ENCODE results near the gene MYO18B.

Gene MYO18B

DNA sequence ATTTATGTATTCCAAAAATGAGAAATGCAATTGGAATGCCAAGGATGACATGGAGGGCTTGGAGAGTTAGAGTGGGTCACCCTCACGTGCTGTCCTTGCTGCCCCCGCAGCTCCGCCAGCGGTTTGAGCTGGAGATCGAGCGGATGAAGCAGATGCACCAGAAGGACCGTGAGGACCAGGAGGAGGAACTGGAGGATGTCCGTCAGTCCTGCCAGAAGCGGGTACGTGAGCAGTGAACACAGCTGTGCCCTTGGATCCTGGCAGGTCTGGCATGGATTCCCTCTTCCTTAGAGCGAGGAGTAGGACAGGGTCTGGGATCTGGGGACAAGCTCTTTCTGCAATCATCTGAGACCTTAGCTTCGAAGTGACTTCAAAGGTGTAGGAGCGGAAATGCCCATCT lies 166.2 kb downstream of the MYO18B start:
- no peak for DNase-seq (ENCODE audit: low read depth)

DNA sequence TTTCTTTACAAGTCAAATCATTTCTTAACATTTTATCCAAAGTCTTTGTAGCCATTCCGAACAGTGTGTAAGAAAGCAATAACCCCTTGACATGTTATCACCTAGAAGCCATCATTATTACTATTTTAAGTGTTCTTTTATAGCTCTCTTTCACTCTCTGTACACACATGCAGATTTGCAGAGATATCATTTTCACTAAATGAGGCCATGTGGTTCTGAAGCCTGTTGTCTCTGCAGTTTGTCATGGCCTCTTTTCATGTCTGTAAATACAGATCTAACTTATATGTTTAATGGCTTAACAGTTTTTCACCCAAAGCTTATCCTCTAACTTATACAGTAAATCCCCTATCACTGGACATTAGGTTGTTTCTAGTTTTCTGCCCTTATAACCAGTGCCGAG lies 166.8 kb downstream of the MYO18B start:
- no peak for DNase-seq (ENCODE audit: low read depth)

DNA sequence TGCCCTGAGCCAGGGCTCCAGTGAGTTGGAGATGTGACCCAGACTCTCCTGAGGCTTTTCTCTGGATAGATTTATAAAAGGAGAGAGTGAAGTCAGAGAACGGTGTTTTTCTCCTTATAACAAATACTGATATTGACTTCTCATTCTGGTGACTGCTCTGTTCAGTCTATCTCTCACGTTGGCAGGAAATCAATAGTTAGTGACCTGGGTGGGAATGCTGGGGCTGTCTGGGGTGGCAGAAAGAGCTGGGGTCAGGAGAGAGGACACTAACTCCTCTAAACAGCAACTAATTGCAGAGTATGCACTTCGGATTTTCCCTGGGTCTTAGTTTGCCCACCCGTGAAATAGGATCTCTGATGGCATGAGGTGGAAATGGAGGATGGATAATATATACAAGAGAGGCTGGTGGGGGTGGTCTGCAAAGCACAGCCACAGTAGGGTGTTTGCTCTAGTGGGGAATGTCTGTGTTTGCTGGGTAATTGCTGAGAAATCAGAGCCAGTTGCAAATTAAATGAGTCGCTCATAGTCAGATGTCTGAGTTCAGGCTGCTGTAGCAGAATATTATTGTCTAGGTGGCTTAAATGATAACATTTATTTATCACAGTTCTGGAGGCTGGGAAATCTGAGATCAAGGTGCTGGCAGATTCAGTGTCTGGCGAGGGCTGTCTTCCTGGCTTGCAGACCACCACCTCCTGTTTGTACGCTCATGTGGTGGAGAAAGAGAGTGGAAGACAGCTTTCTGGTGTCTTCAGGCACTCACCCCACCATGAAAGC lies 167.8 kb downstream of the MYO18B start:
- DNase-seq (ENCODE audit: low read depth): no peak

DNA sequence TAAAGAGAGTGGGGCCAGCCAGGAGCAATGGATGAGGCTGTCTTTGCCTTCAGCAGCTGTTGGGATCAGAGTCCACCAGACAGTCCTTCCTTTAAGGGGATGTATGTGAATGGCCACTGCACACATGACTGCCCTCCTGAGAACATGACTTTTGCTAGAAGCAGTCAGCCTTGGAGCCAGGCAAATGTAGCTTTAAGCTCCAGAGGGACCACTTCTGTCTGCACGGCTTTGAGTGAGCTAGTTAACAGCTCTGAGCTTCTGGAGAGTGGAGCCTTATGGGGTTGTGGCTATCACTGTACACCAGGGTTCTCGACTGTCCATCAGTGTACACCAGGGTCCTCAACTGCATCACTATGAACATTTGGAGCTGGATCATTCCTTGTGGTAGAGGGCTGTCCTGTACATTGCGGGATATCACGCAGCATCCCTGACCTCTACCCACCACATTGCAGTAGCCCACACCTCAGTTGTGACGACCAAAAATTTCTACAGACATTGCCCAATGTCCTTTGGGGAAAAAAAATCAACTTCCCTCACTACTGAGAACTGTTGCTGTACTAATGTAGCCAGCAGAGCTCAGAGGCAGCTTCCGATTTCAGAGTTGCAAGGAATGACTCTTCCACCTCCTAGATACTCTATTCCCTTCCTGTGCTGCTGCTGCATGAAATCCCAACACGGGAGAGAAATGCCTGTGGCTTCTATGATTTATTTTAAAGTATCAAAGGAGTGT lies 169.4 kb downstream of the MYO18B start:
- no peak for DNase-seq (ENCODE audit: low read depth)

DNA sequence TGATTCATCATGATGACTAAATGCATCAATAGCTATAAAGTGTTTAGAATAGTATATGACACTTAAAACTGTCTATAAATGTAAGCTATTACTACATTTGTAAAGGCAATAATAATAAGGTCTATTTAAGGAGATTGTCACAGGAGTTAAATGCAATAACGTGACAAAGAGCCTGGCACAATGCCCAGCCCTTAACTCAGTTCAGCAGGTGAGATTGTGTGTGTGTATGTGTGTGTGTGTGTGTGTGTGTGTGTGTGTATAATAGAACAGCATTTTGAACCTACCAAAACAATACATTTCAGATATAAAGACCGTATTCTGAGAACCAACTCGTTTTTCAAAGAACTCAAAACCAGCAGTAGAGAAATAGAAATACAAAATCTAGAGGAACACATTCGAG lies 177.5 kb downstream of the MYO18B start:
- DNase-seq (ENCODE audit: low read depth): no peak

DNA sequence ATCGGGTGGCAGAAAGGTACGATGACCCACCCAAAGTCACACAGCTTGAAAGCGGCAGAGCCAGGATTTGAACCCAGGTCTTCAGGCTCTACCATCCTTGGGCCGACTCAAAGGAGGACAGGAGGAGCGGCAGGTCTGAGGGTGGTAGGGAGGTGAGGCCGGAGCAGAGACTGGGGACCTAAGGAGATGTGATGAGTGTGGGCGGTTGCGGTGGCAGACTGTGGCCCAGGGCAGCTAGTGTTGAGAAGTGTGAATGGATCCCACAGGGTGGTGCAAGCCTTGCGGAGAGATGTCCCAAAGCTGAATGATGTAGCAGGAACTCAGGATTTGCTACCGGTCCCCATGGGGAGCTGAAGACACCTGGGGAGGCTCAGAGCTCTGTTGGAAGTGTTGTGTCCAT lies 180.2 kb downstream of the MYO18B start:
- DNase-seq (ENCODE audit: low read depth): no peak

DNA sequence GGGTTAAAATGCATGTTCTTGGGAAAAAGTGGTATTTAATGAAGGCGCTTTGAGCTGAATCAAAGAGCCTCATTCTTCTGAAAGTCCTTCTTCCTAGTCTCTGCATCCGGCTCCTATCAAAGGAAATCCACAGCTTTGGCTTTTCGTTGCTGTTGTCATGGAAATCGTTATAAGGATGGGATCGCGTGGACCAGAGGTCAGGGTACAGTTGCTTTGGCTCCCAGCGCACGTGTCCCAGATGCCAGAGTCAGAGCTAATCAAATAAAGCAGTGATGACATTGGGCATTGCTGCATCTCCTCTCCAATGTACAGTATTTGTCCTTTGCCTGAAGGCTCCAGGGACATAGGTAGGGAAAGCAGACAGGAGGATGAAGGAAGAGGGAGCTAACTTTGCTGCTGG lies 181.9 kb downstream of the MYO18B start:
- no peak for DNase-seq (ENCODE audit: low read depth)

DNA sequence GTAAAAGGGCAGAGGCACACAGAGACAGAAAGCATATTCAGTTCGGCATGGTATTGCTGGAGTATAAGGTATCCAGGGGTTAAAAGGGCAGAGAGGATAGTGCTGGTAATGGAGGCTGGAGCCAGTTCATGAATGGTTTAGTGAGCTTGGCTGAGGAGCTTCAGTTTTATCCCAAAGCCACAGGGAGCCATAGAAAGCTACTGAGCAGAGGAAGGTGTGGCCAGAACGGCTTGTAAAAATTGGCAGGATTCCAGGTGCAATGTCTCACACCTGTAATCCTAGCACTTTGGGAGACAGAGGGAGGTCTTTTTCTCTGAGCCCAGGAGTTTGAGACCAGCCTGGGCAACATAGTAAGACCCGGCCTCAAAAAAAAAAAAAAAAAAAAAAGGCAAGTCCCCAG lies 186.1 kb downstream of the MYO18B start:
- DNase-seq (ENCODE audit: low read depth): no peak

DNA sequence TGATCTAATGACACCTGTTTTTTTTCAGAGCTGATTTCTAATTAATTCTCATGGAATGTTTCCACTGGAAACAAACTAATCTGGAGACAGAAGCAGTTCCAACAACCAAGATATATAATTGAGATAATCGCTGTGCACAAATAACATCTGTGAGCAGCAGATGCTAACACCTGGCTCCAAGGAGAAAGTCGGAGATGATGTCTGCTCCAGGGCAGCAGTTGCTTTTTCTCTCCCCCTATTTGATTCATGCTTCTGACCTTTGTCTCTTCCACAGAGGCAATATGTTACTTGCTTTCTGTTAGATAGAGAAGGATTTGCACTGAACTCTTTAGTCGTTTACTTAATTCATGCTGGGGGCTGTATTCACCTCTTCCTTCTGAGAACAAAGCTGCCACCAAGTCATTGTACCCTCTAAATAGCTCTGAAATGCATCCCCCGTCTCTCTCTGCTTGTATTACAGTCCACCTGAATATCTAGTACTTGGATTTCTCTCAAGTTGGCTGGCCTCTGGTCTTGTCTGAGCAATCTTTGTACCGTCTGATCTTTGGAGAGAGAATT lies 187.4 kb downstream of the MYO18B start:
- no peak for DNase-seq (ENCODE audit: low read depth)

DNA sequence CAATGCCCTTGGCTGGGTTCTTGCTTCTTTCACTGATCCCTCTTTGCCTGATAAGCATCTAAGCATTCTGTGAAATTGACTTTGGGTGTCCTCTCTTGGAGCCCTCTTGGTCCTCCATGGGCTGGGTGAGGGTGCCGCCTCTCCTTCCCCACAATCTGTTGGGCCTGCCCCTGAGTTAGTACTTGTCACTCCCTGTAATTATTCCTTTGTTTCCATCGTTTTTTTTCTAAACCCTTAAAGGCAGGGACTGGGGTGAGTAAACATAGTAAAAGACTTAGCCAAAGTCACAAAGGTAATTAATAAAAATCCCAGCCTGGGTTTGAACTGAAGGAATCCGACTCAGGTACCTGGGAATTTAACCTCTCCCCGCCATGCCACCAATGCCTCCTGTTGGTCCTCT lies 188.1 kb downstream of the MYO18B start:
- no peak for DNase-seq (ENCODE audit: low read depth)

DNA sequence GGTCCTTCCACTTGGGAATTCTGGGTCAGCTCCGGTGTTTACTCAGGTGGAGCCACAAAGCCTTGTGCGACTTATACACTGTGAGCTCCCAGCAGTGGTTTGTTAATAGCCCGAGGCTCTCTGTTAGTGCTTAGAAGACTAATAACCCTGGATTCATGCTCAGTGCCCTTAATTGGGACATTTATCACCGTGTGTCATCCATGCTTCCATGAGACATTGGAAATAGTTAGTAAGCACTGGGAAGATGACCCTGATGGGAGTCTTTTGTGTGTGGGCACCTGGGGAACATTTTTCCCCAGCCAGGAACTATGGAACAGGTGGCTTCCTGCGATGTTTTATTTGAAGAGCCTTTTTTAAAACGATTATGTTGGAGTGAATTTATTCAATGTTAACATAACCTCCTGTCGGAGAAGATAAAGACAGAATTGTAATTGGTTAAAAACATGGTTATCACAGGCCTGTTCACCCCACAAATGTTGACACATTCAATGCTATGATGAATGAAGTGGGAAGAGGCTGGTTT lies 188.9 kb downstream of the MYO18B start:
- DNase-seq (ENCODE audit: low read depth): no peak

DNA sequence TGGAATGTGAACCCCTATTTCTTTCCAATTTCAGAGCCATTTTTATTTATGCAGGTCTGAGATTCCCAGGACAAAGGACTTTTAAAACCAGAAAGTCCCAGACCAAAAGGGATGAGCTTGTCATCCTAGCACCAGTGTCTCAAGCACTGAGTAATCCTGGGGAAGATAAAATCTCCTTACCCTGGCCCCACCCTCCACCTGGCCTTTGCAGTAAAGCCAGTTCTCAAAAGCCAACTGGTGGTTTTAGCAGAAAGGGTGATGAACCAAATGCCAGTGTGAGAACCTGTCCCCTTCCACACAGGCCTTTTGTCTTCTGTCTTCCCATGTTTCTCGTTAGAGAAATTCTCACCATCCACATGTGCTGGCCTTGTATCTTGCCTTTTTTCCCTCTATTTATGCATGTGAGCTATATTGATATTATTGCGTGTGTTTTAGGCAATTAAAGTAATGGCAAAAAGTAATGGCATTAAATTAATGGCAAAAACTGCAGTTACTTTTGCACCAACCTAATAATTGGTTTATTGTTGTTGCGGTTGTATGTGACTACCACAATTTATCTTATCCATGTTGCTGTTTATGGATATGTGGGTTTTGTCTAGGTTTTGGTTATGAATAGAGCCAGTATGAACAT lies 191.3 kb downstream of the MYO18B start:
- no peak for DNase-seq (ENCODE audit: low read depth)

DNA sequence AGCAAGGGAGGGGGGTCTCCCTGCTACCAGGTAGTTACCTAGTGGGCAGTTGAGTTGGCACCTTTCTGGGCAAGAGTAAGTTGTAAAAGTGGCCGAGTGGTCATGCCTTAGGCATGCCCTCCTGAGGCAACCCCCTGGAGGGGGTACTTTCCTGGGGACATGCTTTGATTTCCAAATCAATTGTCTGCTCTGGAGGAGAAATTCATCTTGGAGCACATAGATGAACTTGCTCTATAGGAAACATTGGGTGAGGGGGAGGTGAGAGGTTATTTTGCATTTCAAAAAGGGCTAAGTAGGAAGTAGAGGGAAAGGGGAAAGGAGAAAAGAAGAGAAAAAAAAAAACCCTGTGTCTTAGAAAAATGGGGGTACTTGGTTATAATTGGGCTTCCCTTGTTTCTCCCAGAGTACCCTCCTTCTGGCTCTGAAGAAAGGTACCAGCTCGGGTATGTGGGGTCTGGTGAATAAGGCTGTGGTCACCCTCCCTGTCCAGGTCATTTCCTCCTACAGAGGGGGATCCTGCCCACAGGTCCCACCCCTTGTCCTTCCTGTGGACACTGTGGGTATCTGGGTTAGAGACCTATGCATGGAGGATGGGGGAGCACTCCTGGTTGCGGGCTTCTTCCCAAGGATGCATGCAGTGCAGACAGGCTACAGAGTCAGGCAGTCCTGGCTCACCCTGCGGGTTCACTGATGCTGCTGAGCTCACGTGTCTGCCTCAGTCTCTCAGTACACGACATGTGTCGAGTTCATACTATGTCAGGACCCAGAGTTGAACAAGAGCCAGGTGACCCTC lies 193.5 kb downstream of the MYO18B start:
- DNase-seq (ENCODE audit: low read depth): no peak

DNA sequence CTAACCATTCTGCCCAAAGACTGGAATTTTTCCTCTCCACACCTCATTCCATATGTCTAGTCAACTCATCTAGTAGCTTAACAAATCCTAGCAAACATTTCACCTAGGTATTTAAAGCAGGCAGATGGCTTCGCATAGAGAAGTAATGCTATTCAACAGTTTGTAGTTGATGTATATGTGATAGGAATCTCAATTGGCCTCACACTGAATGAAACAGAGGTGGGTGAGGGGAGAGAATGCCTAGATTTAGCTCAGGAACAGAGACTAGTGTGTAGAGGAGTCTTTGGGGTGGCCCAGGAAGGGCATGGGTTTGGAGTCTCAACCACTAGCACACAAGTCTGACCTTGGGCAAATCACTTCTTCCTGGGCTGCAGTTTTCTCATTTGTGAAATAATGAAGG lies 196.2 kb downstream of the MYO18B start:
- DNase-seq (ENCODE audit: low read depth): no peak

DNA sequence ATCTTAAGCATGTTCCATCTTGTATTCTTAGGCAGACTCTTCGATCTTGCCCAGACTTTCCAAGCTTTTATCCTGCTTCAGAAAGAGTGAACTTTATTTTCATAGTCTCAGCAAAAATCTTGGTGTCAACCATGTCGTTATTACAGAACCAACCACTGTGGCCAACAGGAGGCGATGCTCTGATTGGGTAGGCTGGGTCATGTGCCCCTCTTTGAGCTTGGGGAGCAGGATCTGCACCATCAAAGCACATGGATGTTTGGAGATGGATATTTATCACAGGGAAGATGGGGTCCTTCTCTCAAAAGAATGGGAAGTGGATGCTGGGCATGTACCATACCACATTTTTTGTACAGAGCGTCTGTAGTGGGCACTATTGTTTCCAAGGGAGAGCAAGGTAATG lies 197.4 kb downstream of the MYO18B start:
- no peak for DNase-seq (ENCODE audit: low read depth)

DNA sequence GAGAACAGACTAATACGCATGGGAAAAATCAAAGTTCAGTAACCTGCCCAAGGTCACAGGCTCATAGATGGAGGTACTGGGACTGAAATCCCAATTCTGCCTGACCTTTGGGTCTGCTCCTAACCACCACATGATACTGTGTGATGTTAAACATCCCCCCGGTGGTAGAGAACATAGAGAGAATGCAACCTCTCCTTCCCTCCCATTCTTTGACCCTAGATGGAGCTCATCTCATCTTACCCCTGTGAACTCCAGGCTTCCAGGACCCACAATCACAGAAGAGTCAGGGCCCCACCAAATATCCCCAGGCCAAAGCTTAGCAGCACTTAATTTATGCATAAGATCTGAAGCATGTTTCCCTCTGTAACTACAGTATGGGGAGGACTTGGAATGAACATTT lies 198.5 kb downstream of the MYO18B start:
- DNase-seq (ENCODE audit: low read depth): no peak

DNA sequence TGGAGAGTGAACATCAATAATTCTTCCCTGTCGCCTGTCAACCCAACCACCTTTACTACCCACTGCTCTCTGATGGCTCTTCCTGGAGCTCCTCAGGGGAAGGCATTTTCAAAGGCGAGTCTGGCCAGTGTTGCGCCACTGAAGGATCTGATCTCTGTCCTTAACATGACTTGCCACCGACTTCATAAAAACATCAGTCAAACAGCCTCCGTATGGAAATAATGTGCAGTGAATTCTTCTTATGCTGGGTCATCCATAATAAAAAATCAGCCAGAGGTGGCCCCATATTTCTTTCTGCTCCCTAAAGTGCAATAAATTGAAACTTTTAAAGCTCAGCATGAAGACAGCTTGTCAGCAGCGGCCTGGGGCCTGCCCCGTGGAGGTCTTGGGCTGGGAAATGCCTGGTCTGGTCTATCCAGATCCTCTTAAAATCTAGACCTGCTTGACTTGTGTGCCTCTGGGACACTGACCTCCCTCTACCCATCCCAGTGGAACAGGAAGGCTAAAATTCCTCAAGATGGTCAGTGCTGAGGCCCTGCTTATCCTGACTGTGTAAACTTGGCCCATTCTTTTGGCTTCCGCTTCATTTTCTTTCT lies 199.5 kb downstream of the MYO18B start:
- no peak for DNase-seq (ENCODE audit: low read depth)

DNA sequence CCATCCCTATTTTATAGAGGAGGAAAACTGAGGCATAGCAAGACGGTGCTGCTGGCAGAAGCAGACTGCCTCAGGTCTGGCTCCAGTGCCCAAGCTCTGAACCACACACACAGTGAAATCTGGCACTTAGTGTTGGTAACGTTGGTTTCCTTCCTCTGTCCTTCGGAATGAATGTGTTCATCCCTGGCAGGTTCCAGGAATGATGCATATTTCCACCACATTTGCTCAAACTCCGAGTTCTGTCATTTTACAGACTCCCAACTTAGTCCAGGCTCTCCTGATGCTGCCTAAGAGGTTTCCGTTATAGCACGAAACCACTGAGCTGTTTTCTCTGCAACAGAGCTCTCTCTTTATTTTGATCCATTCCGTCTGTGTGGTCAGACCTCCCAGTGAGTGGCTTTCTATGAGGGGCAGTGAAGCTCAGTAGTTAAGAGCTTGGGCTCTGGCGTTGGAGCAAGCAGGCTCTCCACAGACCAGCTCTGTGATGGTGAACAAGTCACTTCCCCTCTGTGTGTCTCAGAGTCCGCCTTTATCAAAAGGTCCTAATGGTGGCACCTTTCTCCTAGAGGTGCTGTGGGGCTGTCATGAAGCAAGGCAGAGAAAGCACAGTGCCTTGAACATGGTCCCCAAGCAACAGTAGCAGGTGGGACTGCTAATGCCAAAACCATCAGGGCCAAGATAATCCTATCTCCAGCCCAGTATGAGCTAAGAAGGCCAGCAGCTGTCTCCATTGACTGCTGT lies 200.3 kb downstream of the MYO18B start:
- DNase-seq (ENCODE audit: low read depth): no peak

DNA sequence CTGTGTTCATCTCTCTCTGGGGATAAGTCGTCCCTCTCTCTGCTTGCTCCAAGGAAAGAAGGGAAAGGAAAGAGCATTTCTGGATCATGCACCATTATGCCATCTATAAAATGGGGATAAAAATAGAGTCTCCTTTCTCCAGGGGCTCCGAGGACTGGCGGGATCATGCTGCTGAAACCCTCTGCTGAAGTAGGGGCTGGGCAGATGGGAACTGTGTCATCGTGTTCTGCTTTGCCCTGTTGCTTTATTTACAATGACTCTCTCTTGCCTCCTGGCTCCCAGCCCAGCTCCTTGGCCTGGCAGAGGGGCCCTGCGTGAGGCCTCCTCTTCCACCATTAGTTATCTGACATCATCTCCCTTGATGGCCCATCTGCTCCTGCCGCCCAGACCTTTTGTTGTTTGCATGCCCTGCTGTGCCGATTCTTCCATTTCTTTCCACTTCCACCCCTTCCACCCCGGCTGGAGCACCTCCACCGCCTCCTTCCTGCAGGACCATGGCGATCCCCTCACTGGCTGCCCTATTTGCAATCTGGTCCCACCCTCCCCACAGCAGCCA lies 200.9 kb downstream of the MYO18B start:
- DNase-seq (ENCODE audit: low read depth): no peak

DNA sequence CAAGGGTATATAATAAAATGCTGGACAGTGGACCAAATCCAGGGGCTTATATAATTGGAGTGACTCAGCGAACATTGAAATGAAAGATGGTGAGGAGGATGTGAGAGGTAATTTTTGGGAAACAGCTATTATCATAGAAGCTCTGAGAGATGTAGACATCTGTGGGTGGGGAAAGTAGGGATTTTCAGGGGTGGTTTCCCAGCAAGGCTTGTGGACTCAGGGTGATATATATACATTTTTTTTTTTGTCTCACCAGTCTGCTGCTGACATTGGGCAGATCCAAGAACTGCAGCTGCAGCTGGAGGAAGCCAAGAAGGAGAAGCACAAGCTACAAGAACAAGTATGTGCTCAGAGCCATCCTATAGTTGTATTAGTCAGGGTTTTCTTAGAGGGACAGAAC lies 208.1 kb downstream of the MYO18B start:
- no peak for DNase-seq (ENCODE audit: low read depth)

DNA sequence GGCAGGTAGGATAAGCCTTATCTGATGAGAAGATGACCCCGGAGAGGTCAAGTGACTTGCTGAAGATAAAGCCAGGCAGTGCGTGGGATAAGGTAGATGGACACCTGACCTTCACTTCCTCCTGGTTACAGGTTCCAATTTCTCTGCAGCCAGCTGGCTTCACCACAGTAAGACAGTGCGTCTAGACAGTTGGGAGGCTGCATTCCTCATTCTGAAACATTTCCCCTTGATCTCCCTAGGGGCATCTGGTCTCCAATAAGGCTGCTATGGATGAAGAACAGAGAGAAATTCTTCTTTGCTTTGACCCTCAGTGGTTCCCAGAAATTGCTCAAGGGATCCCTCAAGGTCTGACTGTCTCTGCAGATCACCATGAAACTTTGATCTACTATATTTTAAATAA lies 211.3 kb downstream of the MYO18B start:
- no peak for DNase-seq (ENCODE audit: low read depth)
